NT2/D1 (cell line): ENCODE data around the gene OSBPL7.

ENCODE experiments used
- SUZ12 ChIP-seq: IDR thresholded peaks from 2 replicates; pipeline ENCODE4 v1.6.1; 2011; ENCODE audit not compliant: insufficient read length, insufficient read depth; ENCODE audit errors: extremely low read depth
- YY1 ChIP-seq: IDR thresholded peaks from 2 replicates; pipeline ENCODE4 v1.6.1; 2011; ENCODE audit not compliant: insufficient read length, insufficient read depth
- ZNF274 ChIP-seq: IDR thresholded peaks from 2 replicates; pipeline ENCODE4 v1.6.1; 2011; ENCODE audit warnings: mild to moderate bottlenecking, low read depth, low read length

- TF ChIP-seq YY1 (no peak), ZNF274 (no peak), SUZ12 (no peak)
Observed at GRCh38 chr17:47807421-47807820, 14.2 kb downstream of the OSBPL7 start.
